ENCODE data around the gene CSRNP3. TPM values are rescaled to one million over a fixed set of nuclear protein-coding genes. Genes with fewer than 3 reads are reported as not detected.

Gene CSRNP3
- total RNA-seq, 2 donors from 2014 or later: 1.8 to 2.7 TPM

- no peak overlapping the region for H3K27ac ChIP-seq
- H3K4me1 ChIP-seq (ENCODE audit: control insufficient read depth in 1 of 2, low read depth in 2 of 2): peaks cover 0 to 5% of the 10 kb centered on the region in 2 donors
- H3K36me3 ChIP-seq: no peaks in the 10 kb centered on the region
- DNase-seq (ENCODE audit: low spot score) (no peak), ATAC-seq (ENCODE audit: insufficient number of reproducible peaks, low FRiP score, low read depth) (no peak)
- no peaks in the 10 kb centered on the region for H3K27me3 ChIP-seq (replicated peaks; ENCODE audit: insufficient read depth)
- H3K9me3 ChIP-seq: no peaks in the 10 kb centered on the region
- no peak overlapping the region for H3K4me3 ChIP-seq
- TF ChIP-seq CTCF (IDR thresholded peaks at IDR 0.05): no peak
Observed at GRCh38 chr2:165513479-165513878, 44.0 kb downstream of the CSRNP3 start.

- no peak for TF ChIP-seq CTCF (IDR thresholded peaks at IDR 0.05)
- Histone ChIP-seq H3K9me3 (no peaks in the 10 kb centered on the region), H3K4me1 (ENCODE audit: control insufficient read depth in 1 of 2, low read depth in 2 of 2) (peaks cover 0 to 2% of the 10 kb centered on the region in 2 donors), H3K4me3 (no peak overlapping the region), H3K27me3 (replicated peaks; ENCODE audit: insufficient read depth) (no peaks in the 10 kb centered on the region), H3K27ac (no peak overlapping the region), H3K36me3 (no peaks in the 10 kb centered on the region)
- DNase-seq (ENCODE audit: low spot score) (no peak), ATAC-seq (ENCODE audit: insufficient number of reproducible peaks, low FRiP score, low read depth) (no peak)
Observed at GRCh38 chr2:165518611-165519010, 49.1 kb downstream of the CSRNP3 start.

- Histone ChIP-seq H3K4me3 (no peak overlapping the region), H3K36me3 (no peaks in the 10 kb centered on the region), H3K4me1 (ENCODE audit: control insufficient read depth in 1 of 2, low read depth in 2 of 2) (no peaks in the 10 kb centered on the region), H3K27ac (no peak overlapping the region), H3K9me3 (no peaks in the 10 kb centered on the region), H3K27me3 (replicated peaks; ENCODE audit: insufficient read depth) (no peaks in the 10 kb centered on the region)
- DNase-seq (ENCODE audit: low spot score) (no peak), ATAC-seq (ENCODE audit: insufficient number of reproducible peaks, low FRiP score, low read depth) (no peak)
- no peak for TF ChIP-seq CTCF (IDR thresholded peaks at IDR 0.05)
Observed at GRCh38 chr2:165522719-165523118, 53.2 kb downstream of the CSRNP3 start.

- no peaks in the 10 kb centered on the region for H3K36me3 ChIP-seq
- H3K4me3 ChIP-seq: no peak overlapping the region
- H3K27ac ChIP-seq: no peak overlapping the region
- H3K27me3 ChIP-seq (replicated peaks; ENCODE audit: insufficient read depth): no peaks in the 10 kb centered on the region
- no peaks in the 10 kb centered on the region for H3K4me1 ChIP-seq (ENCODE audit: control insufficient read depth in 1 of 2, low read depth in 2 of 2)
- ATAC-seq (ENCODE audit: insufficient number of reproducible peaks, low FRiP score, low read depth) (no peak), DNase-seq (ENCODE audit: low spot score) (no peak)
- no peak for TF ChIP-seq CTCF (IDR thresholded peaks at IDR 0.05)
- H3K9me3 ChIP-seq: no peaks in the 10 kb centered on the region
Observed at GRCh38 chr2:165524720-165525119, 55.2 kb downstream of the CSRNP3 start.

GRCh38 chr2:165528691-165529090, 59.2 kb downstream of the CSRNP3 start:
- Histone ChIP-seq H3K4me3 (no peak overlapping the region), H3K36me3 (no peaks in the 10 kb centered on the region), H3K9me3 (no peaks in the 10 kb centered on the region), H3K4me1 (ENCODE audit: control insufficient read depth in 1 of 2, low read depth in 2 of 2) (peaks cover 0 to 8% of the 10 kb centered on the region in 2 donors), H3K27me3 (replicated peaks; ENCODE audit: insufficient read depth) (no peaks in the 10 kb centered on the region), H3K27ac (no peak overlapping the region)
- DNase-seq (ENCODE audit: low spot score) (no peak), ATAC-seq (ENCODE audit: insufficient number of reproducible peaks, low FRiP score, low read depth) (no peak)
- TF ChIP-seq CTCF (IDR thresholded peaks at IDR 0.05): no peak

Measured in thoracic aorta (tissue), 2 donors.